SK-MEL-5 (cell line): Measurements from ENCODE around the gene SLC30A7. TPM values are rescaled to one million over a fixed set of nuclear protein-coding genes. Genes with fewer than 3 reads are reported as not detected.
A peak's percentile ranks its signal among the peaks of the same experiment; 100 is the strongest.
"Not testable (repeated sequence)": the region's sequence is repeated elsewhere in the genome, so short reads cannot be mapped to it uniquely, and the experiment has no call there.

ENCODE experiments used
- DNase-seq: peaks from one replicate; pipeline ENCODE4 v3.0.0-alpha.2; 2016; ENCODE audit warnings: low read depth, low spot score
- in situ Hi-C: cut with HindIII; loops from 2 replicates; pipeline ENCODE4 v1.10.0; 2016; ENCODE audit warnings: low sequenced_read_pairs, high pct_unique_total_duplicates, low pct_unique_long_range_greater_than_20kb
- total RNA-seq: library from RNA; depleted of rRNA; stranded (reverse); fragments of >200 nt; shearing (Covaris generic); gene quantifications from 2 replicates; pipeline ENCODE4 v1.2.3, GENCODE V29; 2014

SLC30A7 gene
- total RNA-seq, 1 experiment from 2014 or later: 33.4 TPM

DNA sequence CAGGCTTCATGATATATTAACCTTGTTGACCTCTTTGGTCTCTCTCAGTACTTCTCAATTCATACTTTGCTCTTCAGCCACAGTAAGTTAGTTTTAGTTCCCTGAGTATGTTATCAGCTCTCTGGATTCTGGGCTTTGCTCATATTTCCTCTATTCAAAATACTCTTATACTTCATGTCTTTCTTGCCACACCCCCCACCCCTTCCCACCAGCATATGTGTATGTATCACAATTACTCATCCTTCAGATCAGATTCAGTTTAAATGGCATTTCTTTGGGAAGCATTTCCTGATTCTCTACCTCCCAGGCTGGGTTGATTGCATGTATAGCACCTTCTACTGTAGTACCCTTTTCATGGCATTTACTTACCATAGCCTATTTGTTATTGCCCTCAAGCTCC, 28.3 kb downstream of the SLC30A7 start:
- no peak for DNase-seq
- in situ Hi-C loops: no loop called here

DNA sequence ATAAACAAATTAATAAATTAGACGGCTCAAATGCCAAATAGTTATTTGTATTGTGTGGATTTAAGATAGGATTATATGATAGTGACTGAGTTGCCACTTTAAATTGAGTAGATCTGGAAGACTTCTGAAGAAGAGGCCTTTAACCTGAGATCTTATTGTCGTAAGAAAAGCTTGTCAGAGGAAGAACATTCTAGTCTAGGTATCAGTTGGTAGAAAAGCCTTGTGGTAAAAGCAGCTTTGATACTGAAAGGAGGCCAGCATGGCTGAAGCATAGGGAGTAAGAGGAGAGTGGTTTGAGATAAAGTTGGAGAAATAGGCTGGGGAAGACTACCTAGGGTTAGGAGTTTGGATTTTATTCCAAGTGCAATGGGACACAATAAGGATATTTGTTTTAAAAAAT, 29.1 kb downstream of the SLC30A7 start:
- DNase-seq: no peak
- in situ Hi-C loops: no loop called here

DNA sequence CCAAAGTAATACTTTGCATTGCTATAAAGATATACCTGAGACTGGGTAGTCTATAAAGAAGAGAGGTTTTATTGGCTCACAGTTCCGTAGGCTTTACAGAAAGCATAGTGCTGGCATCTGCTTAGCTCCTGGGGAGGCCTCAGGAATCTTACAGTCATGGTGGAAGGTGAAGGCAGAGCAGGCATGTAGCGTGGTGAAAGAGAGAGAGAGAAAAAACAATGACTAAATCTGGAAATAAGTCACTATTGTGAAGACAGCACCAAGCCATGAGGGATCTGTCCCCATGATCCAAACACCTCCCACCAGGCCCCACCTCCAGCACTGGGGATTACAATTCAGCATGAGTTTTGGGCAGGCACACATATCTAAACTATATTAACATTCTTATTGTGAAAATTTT, 30.4 kb downstream of the SLC30A7 start:
- no peak for DNase-seq
- in situ Hi-C loops: no loop called here

DNA sequence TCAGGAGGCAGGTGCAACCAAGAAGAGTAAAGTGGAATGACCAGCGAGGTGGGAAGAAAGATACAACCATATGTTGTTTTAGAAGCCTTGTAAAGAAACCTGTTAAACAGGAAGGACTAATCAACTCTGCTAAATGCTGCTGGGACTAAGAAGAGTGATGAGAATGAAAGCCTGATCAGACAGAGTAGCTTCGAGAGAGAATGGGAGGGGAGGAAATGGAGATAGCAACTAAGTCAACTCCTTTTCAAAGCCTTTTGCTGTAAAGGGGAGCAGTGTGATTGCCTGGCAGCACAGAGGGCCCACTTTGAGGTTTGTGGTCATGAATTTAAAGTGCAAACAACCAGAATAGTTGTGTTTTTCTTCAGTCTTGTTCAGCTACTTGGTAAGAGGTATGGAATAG, 31.4 kb downstream of the SLC30A7 start:
- in situ Hi-C loops: no loop called here
- DNase-seq: no peak

DNA sequence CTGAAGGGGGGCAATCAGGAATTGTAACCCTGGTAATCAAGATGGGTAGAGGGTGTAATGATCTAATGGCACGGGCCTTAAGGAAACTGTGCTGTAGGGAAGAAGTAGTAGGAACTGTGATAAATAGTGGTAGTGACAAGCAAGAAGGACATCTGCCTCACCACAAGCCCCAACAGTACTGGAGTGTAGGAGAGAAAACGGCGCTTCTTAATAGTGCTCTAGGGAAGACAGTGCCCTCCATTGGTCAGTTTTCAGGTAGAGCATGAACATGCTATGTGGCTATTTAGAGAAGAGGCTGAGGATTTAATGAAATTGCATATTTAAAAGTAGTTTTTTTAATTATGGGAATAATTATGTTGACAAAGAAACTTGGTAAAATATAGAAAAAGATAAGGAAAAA, 32.2 kb downstream of the SLC30A7 start:
- peak; percentile 17 for DNase-seq
- in situ Hi-C loops: no loop called here

DNA sequence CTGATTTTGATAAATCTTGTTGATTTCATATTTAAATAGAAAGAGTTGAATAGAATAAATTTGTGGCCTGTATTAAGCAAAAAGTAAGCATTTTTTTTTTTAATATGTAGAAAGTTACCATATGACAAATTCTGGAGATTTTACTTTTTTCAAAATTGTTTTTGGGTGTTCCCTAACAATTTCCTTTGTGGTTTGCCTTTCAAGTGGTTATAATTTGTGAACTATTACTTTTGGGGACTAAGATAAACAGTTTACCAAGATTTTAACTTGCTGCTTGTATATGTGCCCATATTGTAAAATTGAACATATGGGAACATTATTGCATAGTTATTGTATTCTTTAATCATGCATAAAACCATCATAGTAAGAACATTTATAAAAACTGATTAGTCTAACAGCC, 34.6 kb downstream of the SLC30A7 start:
- no peak for DNase-seq
- in situ Hi-C loops: no loop called here

DNA sequence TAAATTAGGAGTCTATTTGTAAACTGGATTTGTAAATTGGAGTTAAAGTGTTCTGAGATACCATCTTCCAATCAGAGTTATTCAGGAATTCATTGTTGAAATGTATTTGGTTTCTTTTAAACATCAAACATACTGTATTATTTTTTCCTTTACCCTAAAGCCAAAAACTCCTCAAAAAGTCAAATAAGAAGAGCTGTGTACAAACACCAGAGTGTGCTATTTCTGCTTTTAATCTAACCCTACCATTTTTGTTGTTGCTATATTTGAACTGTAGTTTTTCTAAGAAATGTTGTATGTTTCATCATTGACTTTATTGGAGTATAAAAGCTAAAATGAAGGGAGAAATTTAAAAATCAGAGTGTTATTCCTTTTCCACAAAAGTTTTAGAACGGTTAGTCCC, 35.8 kb downstream of the SLC30A7 start:
- no peak for DNase-seq
- in situ Hi-C loops: no loop called here

DNA sequence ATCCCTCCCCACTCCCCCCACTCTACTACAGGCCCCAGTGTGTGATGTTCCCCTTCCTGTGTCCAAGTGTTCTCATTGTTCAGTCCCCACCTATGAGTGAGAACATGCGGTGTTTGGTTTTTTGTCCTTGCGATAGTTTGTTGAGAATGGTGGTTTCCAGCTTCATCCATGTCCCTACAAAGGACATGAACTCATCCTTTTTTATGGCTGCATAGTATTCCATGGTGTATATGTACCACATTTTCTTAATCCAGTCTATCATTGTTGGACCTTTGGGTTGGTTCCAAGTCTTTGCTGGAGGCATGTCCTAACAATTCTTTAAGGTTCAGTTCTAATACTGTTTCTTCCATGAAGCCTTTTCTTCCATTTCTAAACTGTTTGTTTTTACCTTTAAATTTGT, 37.7 kb downstream of the SLC30A7 start:
- in situ Hi-C loops, DNase-seq: not testable (repeated sequence)

DNA sequence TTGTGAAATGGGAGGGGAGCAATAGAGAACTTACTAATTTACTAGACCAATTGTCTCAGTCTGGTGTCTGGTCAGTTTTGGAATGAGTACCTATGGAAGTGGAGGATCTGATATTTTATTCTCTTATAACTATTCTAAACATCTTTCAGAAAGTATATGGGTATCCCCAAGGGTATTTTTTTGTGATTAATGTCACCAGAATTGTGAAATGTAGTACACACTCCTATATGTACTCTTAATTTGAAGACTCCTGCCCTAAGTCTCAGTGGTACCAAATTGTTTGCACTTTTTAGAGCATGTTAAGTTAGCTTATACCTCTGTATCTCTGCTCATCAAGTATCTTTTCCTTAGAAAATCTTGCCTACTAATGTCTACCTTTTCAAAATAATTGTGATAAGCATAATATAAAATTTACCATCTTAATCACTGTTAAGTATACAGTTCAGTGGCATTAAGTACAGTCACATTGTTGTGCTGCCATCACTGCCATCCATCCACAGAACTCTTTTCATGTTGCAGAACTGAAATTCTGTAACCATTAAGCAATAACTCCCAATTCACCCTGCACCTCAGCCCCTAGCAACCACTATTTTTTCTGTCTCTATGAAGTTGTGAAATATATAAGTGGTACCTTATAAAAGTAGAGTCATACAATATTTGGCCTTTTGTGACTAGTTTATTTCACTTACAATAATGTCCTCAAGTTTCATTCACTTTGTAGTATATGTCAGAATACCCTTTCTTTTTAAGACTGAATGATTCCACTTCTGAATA, 40.5 kb downstream of the SLC30A7 start:
- no peak for DNase-seq
- in situ Hi-C loops: no loop called here

DNA sequence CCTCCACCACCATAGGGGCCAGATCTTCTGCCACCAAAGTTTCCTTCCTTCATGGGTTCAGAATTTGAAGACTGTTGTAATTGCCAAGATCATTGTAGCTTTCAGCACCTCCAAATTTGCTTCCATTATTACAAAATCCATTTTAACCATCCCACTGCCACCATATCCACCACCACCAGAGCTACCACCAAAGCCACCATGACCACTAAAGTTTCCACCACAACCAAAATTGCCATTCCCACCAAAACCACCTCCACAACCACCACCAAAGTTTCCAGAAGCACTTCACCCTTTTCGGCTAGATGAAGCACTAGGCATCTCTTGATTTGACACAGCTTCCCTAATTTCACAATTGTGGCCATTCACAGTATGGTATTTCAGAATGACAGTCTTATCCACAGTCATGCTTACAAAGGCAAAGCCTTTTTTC, 45.2 kb downstream of the SLC30A7 start:
- in situ Hi-C loops: no loop called here
- DNase-seq: no peak

DNA sequence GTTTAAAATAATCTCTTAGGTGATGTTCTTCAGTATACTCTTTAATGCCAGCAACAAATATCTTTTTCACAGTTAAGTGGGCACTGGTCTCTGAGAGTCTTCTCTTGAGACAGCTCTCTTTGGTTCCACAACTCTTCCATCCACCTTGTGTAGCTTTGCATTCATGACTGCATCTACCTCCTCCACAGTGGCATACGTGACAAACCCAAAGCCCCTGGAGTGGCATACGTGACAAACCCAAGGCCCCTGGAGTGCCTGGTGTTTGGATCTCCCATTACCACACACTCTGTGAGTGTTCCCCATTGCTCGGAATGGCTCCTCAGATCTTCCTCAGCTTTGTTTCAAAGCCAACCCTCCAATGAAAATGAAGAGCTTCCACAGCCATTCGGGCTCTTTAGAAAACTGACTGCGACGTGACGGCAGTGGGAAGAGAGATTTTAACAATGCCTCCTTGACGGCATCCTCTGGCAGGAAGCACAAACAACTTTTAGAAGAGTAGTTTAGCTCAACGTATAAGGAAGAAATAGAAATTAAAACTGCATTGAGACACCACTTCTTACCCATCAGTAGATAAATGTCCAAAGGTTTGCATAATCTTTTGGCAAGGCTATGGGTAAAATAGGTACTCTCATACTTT, 45.8 kb downstream of the SLC30A7 start:
- in situ Hi-C loops: no loop called here
- no peak for DNase-seq

DNA sequence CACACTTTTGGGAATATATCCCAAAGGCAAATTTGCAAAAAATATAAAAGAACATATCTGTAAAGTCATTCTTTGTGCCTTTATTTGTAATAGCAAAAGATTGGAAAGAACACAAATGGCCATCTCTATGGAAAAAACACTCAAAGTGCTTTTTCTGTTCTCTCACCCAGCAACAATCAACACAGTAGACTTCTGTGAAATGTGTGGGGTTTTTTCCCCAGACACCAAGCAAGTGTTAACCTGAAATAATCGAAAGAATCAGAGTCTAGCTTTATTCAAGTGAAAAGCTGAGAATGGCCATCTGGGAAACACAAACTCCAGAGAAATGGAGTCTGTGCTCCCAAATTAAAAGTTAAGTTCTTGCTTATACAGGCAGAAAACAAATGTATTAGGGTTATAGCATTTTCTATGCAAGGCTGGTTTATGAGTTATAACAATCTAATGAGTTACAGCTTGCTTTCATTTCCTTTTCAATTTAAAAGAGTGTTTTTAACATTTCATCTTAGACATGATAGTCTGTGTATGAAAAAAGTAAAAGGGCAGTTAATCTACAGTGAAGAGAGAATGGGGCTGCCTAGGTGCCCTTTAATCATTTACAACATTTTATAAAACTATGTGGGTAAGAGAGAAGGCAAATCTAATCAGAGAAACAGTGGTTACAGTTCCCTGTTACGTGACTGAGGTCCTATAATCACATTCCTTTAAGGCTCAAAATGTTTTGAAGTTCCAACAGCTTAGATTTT, 46.6 kb downstream of the SLC30A7 start:
- in situ Hi-C loops: no loop called here
- DNase-seq: no peak

DNA sequence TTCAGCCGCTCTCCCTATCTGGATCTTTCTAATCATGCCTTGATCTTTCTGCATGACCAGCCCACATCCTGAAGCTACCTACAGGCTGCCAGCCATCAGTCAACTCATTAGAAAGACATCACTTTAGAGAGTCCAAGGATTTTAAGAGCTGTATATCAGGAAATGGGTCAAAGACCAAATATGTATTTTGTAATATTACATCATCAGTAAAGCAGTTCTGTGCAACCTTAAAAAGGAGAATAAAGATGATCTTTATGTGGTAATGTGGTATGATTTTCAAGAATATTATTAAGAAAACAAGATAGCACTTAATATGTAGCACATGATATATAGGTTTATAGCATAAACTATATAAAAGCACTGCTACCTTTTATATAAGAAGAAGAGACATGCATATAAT, 47.6 kb downstream of the SLC30A7 start:
- in situ Hi-C loops: no loop called here

DNA sequence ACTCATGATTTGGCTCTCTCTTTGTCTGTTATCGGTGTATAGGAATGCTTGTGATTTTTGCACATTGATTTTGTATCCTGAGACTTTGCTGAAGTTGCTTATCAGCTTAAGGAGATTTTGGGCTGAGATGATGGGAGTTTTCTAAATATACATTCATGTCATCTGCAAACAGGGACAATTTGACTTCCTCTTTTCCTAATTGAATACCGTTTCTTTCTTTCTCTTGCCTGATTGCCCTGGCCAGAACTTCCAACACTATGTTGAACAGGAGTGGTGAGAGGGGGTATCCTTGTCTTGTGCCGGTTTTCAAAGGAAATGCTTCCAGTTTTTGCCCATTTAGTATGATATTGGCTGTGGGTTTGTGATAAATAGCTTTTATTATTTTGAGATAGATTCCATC, 50.2 kb downstream of the SLC30A7 start:
- in situ Hi-C loops, DNase-seq: not testable (repeated sequence)

More for the DNA sequence above, 47.6 kb downstream of the SLC30A7 start:
- no peak for DNase-seq

DNA sequence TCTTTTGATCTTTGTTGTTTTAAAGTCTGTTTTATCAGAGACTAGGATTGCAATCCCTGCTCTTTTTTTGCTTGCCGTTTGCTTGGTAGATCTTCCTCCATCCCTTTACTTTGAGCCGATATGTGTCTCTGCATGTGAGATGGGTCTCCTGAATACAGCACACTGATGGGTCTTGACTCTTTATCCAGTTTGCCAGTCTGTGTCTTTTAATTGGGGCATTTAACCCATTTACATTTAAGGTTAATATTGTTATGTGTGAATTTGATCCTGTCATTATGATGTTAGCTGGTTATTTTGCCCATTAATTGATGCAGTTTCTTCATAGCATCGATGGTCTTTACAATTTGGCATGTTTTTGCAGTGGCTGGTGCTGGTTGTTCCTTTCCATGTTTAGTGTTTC, 51.9 kb downstream of the SLC30A7 start:
- DNase-seq, in situ Hi-C loops: not testable (repeated sequence)

DNA sequence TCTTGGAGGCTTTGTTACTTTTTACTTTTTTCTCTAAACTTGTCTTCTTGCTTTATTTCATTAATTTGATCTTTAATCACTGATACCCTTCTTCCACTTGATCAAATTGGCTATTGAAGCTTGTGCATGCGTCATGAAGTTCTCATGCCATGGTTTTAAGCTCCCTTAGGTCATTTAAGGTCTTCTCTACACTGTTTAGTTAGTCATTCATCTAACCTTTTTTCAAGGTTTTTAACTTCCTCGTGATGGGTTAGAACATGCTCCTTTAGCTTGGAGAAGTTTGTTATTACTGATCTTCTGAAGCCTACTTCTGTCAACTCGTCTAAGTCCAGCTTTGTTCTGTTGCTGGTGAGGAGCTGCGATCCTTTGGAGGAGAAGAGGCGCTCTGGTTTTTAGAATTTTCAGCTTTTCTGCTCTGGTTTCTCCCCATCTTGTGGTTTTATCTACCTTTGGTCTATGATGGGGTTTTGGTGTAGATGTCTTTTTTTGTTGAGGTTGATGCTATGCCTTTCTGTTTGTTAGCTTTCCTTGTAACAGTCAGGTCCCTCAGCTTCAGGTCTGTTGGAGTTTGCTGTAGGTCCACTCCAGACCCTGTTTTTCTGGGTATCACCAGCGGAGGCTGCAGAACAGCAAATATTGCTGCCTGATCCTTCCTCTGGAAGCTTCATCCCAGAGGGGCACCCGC, 53.0 kb downstream of the SLC30A7 start:
- in situ Hi-C loops, DNase-seq: not testable (repeated sequence)

DNA sequence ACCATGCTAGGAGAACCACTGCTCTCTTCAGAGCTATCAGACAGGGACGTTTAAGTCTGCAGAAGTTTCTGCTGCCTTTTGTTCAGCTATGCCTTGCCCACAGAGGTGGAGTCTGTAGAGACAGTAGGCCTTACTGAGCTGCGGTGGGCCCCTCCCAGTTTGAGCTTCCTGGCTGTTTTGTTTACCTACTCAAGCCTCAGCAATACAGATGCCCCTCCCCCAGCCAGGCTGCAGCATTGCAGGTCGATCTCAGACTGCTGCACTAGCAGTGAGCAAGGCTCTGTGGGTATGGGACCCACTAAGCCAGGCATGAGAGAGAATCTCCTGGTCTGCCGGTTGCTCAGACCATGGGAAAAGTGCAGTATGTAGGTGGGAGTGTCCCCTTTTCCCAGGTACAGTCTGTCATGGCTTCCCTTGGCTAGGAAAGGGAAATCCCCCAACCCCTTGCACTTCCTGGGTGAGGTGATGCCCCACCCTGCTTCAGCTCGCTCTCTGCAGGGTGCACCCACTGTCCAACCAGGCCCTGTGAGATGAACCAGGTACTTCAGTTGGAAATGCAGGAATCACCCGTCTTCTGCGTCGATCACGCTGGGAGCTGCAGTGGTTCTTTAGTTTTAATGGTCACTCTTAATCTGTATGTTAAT, 53.7 kb downstream of the SLC30A7 start:
- in situ Hi-C loops, DNase-seq: not testable (repeated sequence)

DNA sequence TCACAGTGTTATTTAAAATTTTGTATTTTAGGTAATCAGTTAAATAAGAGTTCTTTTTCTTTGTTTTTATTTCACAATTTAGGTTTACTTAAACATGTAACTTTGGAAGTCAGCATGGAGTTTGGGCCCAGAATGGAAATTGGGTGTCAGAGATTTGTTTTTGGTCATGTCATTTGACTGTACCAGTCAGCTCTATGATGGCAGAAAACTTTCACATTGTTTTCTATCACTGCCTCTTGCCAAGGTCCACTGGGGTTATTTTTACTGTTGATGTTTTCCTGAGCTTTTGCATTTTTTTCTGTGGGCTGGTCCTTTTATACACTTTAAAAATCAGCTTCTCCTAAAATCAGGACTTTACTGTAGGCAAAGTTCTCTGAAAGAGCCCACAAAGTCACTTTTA, 54.4 kb downstream of the SLC30A7 start:
- in situ Hi-C loops: no loop called here

More for the DNA sequence above, 54.4 kb downstream of the SLC30A7 start:
- DNase-seq: no peak
